Osteocyte (in vitro differentiated cells): Measurements from ENCODE around the gene SERPIND1. TPM values are rescaled to one million over a fixed set of nuclear protein-coding genes. Genes with fewer than 3 reads are reported as not detected.

Experiments
- DNase-seq: peaks from one replicate; pipeline ENCODE4 v3.0.0; 2021; ENCODE audit warnings: mixed read lengths; ENCODE audit not compliant: unreplicated experiment; ENCODE audit errors: extremely low spot score
- H3K27ac Mint-ChIP-seq: one replicate; pipeline ENCODE4 v1.8.0; 2021; ENCODE audit warnings: mild to moderate bottlenecking, mixed read lengths; ENCODE audit not compliant: unreplicated experiment
- H3K27me3 Mint-ChIP-seq: one replicate; pipeline ENCODE4 v1.8.0; 2021; ENCODE audit warnings: mixed read lengths; ENCODE audit not compliant: unreplicated experiment
- H3K36me3 Mint-ChIP-seq: one replicate; pipeline ENCODE4 v1.8.0; 2021; ENCODE audit warnings: mixed read lengths; ENCODE audit not compliant: unreplicated experiment
- H3K4me1 Mint-ChIP-seq: one replicate; pipeline ENCODE4 v1.8.0; 2021; ENCODE audit warnings: mixed read lengths; ENCODE audit not compliant: unreplicated experiment
- H3K4me3 Mint-ChIP-seq: one replicate; pipeline ENCODE4 v1.8.0; 2021; ENCODE audit warnings: mild to moderate bottlenecking, moderate library complexity, mixed read lengths; ENCODE audit not compliant: unreplicated experiment
- H3K9me3 Mint-ChIP-seq: one replicate; pipeline ENCODE4 v1.8.0; 2021; ENCODE audit warnings: mixed read lengths; ENCODE audit not compliant: unreplicated experiment
- CTCF ChIP-seq: fragments of 200-600 bp; sonication (generic); IDR thresholded peaks from 2 replicates; pipeline ENCODE4 v1.5.0; 2021; ENCODE audit warnings: antibody characterized with exemption, mild to moderate bottlenecking, moderate library complexity
- total RNA-seq: library from RNA; stranded (reverse); gene quantifications from 2 replicates; pipeline ENCODE4 v1.2.1, GENCODE V29; 2021

SERPIND1 gene
- total RNA-seq, 1 donor from 2014 or later: not detected

- Mint-ChIP-seq H3K27ac (peak overlapping the region; percentile 23), H3K27me3 (no peaks in the 10 kb centered on the region), H3K4me3 (no peak overlapping the region), H3K4me1 (peaks cover 3% of the 10 kb centered on the region), H3K36me3 (peaks cover 13% of the 10 kb centered on the region), H3K9me3 (no peaks in the 10 kb centered on the region)
- peak; percentile 72 for TF ChIP-seq CTCF
- no peak for DNase-seq
Observed at GRCh38 chr22:20783844-20784723, 10.2 kb downstream of the SERPIND1 start.

DNA sequence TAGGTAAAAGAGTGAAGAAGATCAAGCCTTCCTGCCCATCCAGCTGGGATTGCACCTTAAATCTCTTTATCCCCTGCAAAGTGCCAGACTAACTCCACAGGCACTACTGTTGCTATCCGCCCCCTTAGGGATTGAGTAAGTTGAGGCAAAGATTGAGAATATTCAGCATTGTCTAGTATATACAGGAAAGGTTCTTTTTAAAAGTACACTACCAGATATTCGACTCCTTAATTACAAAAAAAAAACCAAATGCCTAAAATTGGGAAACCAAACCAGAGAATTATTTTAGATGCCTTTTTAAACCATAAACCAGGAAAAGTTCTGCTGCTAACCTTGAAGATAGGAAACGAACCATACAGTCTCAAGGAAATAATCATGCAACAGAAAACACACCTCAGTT is 11.5 kb downstream of the SERPIND1 start:
- no peaks in the 10 kb centered on the region for H3K9me3 Mint-ChIP-seq
- H3K36me3 Mint-ChIP-seq: peaks cover 10% of the 10 kb centered on the region
- no peak overlapping the region for H3K4me3 Mint-ChIP-seq
- no peak for TF ChIP-seq CTCF
- no peak for DNase-seq
- H3K27ac Mint-ChIP-seq: no peak overlapping the region
- H3K4me1 Mint-ChIP-seq: peaks cover 3% of the 10 kb centered on the region
- no peaks in the 10 kb centered on the region for H3K27me3 Mint-ChIP-seq

GRCh38 chr22:20786048-20786447 is 12.1 kb downstream of the SERPIND1 start:
- TF ChIP-seq CTCF: no peak
- no peak overlapping the region for H3K27ac Mint-ChIP-seq

DNA sequence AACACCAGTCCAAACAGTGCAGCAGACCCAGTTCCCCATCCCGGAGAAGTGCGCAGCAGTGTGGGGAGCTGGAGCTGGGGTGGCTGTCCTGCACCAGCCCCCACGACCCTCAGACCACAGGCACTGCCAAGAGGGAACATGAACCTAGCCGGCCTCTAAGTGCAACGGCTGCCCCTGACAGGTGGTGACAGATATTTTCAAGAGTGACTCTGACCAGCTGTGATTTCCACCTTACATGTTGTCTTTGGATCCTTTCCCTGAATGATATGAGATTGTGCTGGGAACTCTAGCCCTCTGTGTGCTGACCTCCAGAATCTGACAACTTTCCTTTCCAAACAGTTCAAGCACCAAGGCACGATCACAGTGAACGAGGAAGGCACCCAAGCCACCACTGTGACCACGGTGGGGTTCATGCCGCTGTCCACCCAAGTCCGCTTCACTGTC is 12.6 kb downstream of the SERPIND1 start:
- Mint-ChIP-seq H3K27me3 (no peaks in the 10 kb centered on the region), H3K4me1 (peaks cover 3% of the 10 kb centered on the region), H3K4me3 (no peak overlapping the region), H3K36me3 (peaks cover 18% of the 10 kb centered on the region), H3K9me3 (no peaks in the 10 kb centered on the region), H3K27ac (no peak overlapping the region)
- no peak for TF ChIP-seq CTCF
- DNase-seq: no peak

More at GRCh38 chr22:20786048-20786447, 12.1 kb downstream of the SERPIND1 start:
- peaks cover 13% of the 10 kb centered on the region for H3K36me3 Mint-ChIP-seq
- peaks cover 3% of the 10 kb centered on the region for H3K4me1 Mint-ChIP-seq
- DNase-seq: no peak
- H3K4me3 Mint-ChIP-seq: no peak overlapping the region
- no peaks in the 10 kb centered on the region for H3K9me3 Mint-ChIP-seq
- H3K27me3 Mint-ChIP-seq: no peaks in the 10 kb centered on the region

DNA sequence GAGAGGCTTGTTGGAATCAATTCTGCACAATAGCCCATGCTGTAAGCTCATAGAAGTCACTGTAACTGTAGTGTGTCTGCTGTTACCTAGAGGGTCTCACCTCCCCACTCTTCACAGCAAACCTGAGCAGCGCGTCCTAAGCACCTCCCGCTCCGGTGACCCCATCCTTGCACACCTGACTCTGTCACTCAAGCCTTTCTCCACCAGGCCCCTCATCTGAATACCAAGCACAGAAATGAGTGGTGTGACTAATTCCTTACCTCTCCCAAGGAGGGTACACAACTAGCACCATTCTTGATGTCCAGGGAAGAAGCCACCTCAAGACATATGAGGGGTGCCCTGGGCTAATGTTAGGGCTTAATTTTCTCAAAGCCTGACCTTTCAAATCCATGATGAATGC is 13.3 kb downstream of the SERPIND1 start:
- Mint-ChIP-seq H3K27me3 (no peaks in the 10 kb centered on the region), H3K9me3 (no peaks in the 10 kb centered on the region), H3K27ac (no peak overlapping the region), H3K4me3 (no peak overlapping the region), H3K36me3 (peaks cover 21% of the 10 kb centered on the region), H3K4me1 (peaks cover 3% of the 10 kb centered on the region)
- no peak for TF ChIP-seq CTCF
- DNase-seq: no peak
